NT2/D1 (cell line): ENCODE results near the gene GCGR.

Experiments
- DNase-seq: peaks from one replicate; pipeline ENCODE4 v3.0.0-alpha.2; 2011; ENCODE audit warnings: low read depth, low spot score
- H3K27me3 ChIP-seq: 2 replicates; pipeline ENCODE4 v1.6.0; 2011; ENCODE audit warnings: mild to moderate bottlenecking; ENCODE audit not compliant: insufficient read length, insufficient read depth
- H3K36me3 ChIP-seq: 2 replicates; pipeline ENCODE4 v1.6.1; 2011; ENCODE audit warnings: mild to moderate bottlenecking, low read length, mixed read lengths; ENCODE audit not compliant: insufficient read depth, insufficient read length
- H3K4me1 ChIP-seq: 2 replicates; pipeline ENCODE4 v1.5.1; 2011; ENCODE audit not compliant: insufficient read depth, insufficient read length
- H3K4me3 ChIP-seq: 2 replicates; pipeline ENCODE4 v1.5.1; 2011; ENCODE audit warnings: low read depth; ENCODE audit not compliant: insufficient read length
- H3K9ac ChIP-seq: 2 replicates; pipeline ENCODE4 v1.6.0; 2011; ENCODE audit warnings: low read depth; ENCODE audit not compliant: insufficient read length
- H3K9me3 ChIP-seq: 2 replicates; pipeline ENCODE4 v1.5.1; 2011; ENCODE audit warnings: mild to moderate bottlenecking, low read length; ENCODE audit not compliant: insufficient read depth
- SUZ12 ChIP-seq: IDR thresholded peaks from 2 replicates; pipeline ENCODE4 v1.6.1; 2011; ENCODE audit not compliant: insufficient read length, insufficient read depth; ENCODE audit errors: extremely low read depth
- YY1 ChIP-seq: IDR thresholded peaks from 2 replicates; pipeline ENCODE4 v1.6.1; 2011; ENCODE audit not compliant: insufficient read length, insufficient read depth
- ZNF274 ChIP-seq: IDR thresholded peaks from 2 replicates; pipeline ENCODE4 v1.6.1; 2011; ENCODE audit warnings: mild to moderate bottlenecking, low read depth, low read length

The GCGR gene

GRCh38 chr17:81813371-81813684, 9.4 kb downstream of the GCGR start:
- Histone ChIP-seq H3K36me3 (no peaks in the 10 kb centered on the region), H3K9me3 (no peaks in the 10 kb centered on the region), H3K27me3 (peaks cover 7% of the 10 kb centered on the region), H3K9ac (no peak overlapping the region), H3K4me1 (peaks cover 29% of the 10 kb centered on the region), H3K4me3 (no peak overlapping the region)
- TF ChIP-seq ZNF274 (no peak), YY1 (no peak), SUZ12 (no peak)
- DNase-seq, result no peak

GRCh38 chr17:81813861-81814683, 10.1 kb downstream of the GCGR start:
- TF ChIP-seq SUZ12 (no peak), ZNF274 (no peak), YY1 (no peak)
- Histone ChIP-seq H3K36me3 (no peaks in the 10 kb centered on the region), H3K4me3 (no peak overlapping the region), H3K4me1 (peaks cover 26% of the 10 kb centered on the region), H3K9me3 (no peaks in the 10 kb centered on the region), H3K27me3 (peaks cover 4% of the 10 kb centered on the region), H3K9ac (no peak overlapping the region)
- no peak for DNase-seq

- no peaks in the 10 kb centered on the region for H3K36me3 ChIP-seq
- no peaks in the 10 kb centered on the region for H3K27me3 ChIP-seq
- peaks cover 20% of the 10 kb centered on the region for H3K4me1 ChIP-seq
- no peak overlapping the region for H3K4me3 ChIP-seq
- no peak for DNase-seq
- no peaks in the 10 kb centered on the region for H3K9me3 ChIP-seq
- no peak for TF ChIP-seq SUZ12
- TF ChIP-seq ZNF274, result no peak
- TF ChIP-seq YY1, result no peak
- peak overlapping the region; percentile 50 for H3K9ac ChIP-seq
Observed at GRCh38 chr17:81814748-81815645, 11.0 kb downstream of the GCGR start.

GRCh38 chr17:81815646-81815986, 11.7 kb downstream of the GCGR start:
- Histone ChIP-seq H3K9ac (peak overlapping the region; percentile 50), H3K36me3 (no peaks in the 10 kb centered on the region), H3K9me3 (no peaks in the 10 kb centered on the region), H3K4me3 (no peak overlapping the region), H3K27me3 (no peaks in the 10 kb centered on the region), H3K4me1 (peaks cover 14% of the 10 kb centered on the region)
- TF ChIP-seq ZNF274 (no peak), YY1 (no peak), SUZ12 (no peak)
- DNase-seq, result no peak

- TF ChIP-seq SUZ12 (no peak), ZNF274 (no peak), YY1 (no peak)
- no peaks in the 10 kb centered on the region for H3K9me3 ChIP-seq
- H3K9ac ChIP-seq, result peak overlapping the region; percentile 9
- H3K27me3 ChIP-seq, result no peaks in the 10 kb centered on the region
- H3K36me3 ChIP-seq, result peaks cover 12% of the 10 kb centered on the region
- H3K4me1 ChIP-seq, result peaks cover 17% of the 10 kb centered on the region
- no peak for DNase-seq
- no peak overlapping the region for H3K4me3 ChIP-seq
Observed at GRCh38 chr17:81817758-81818147, 13.8 kb downstream of the GCGR start.

- no peak for DNase-seq
- TF ChIP-seq YY1 (no peak), ZNF274 (no peak), SUZ12 (no peak)
- no peaks in the 10 kb centered on the region for H3K9me3 ChIP-seq
- peaks cover 13% of the 10 kb centered on the region for H3K4me1 ChIP-seq
- H3K36me3 ChIP-seq, result peaks cover 28% of the 10 kb centered on the region
- no peak overlapping the region for H3K9ac ChIP-seq
- no peak overlapping the region for H3K4me3 ChIP-seq
- no peaks in the 10 kb centered on the region for H3K27me3 ChIP-seq
Observed at GRCh38 chr17:81819708-81820107, 15.8 kb downstream of the GCGR start.

GRCh38 chr17:81821147-81821546, 17.2 kb downstream of the GCGR start:
- no peak for DNase-seq
- Histone ChIP-seq H3K36me3 (peaks cover 29% of the 10 kb centered on the region), H3K27me3 (no peaks in the 10 kb centered on the region), H3K9ac (no peak overlapping the region), H3K4me1 (peaks cover 11% of the 10 kb centered on the region), H3K4me3 (no peak overlapping the region), H3K9me3 (no peaks in the 10 kb centered on the region)
- TF ChIP-seq SUZ12 (no peak), ZNF274 (no peak), YY1 (no peak)
